Stimulated activated CD4-positive, alpha-beta T cell treated with anti-CD3 and anti-CD28 coated beads, TNF-alpha, amount 100 ng/mL, for 24 hours (primary cell): ENCODE data around the gene GEMIN8.

ENCODE experiments used
- DNase-seq, 3 experiments: peaks; one replicate each; pipeline ENCODE4 v3.0.0-alpha.2; 2020; ENCODE audit warnings: low read depth in 3 of 3

GEMIN8 gene

DNA sequence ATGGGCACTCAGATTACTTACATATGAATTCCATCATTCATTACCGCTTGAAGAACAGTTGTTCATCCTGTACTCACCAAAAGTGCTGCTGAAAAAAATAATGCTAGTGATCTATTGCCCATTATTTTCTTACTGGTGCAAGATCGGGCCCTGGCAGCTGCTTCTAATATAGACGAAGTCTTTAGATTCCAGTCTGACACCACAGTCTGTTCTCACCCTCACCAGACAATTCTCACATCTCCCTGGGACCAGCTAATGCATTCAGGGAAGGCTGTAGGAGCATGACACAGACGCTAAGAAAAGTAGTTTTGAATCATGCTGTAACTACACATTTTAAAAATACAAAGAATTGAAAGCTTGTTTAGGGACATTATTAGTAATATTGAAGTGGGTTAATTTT is 13.8 kb downstream of the GEMIN8 start:
- DNase-seq: no peak

- DNase-seq: no peak
Measured at GRCh38 chrX:14015294-14015693, 14.4 kb downstream of the GEMIN8 start.

DNA sequence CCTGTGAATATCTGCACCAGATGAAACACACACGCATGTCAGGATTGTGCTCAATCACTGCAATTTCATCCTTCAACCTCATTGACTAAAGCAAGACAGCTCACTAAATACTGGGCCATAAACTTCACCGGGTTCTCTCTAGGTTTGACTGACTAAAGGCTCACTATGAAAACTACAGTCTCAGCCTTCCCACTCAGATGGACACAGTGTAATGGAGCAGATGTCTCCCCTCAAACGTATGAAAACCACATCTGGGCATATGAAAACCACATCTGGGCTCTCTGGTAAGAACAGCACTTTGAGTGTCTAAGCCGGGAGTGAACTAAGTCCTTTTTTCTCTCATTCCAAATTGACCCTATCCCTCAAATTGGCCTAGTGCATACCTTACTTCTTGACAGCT is 15.2 kb downstream of the GEMIN8 start:
- DNase-seq: no peak

DNA sequence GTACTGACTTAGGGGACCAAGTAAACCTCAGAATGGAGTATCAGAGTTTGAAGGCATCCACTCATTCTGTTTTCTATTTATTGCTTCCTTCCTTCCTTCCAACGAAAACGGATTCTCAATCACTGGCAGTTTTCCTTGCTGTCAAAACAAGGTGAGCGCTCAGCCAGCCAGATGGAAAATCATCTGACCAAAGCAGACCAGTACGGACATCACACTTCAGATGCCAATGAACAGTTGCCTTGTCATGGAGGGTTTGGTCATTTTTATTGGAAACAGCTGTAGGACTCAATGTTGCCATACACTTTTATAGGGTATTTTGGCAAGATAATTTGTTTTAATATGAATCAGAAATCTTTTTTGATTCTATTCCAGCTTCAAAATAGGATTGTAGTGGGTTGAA is 16.6 kb downstream of the GEMIN8 start:
- DNase-seq: no peak

- DNase-seq: no peak
Measured at GRCh38 chrX:14010566-14010965, 19.1 kb downstream of the GEMIN8 start.

DNA sequence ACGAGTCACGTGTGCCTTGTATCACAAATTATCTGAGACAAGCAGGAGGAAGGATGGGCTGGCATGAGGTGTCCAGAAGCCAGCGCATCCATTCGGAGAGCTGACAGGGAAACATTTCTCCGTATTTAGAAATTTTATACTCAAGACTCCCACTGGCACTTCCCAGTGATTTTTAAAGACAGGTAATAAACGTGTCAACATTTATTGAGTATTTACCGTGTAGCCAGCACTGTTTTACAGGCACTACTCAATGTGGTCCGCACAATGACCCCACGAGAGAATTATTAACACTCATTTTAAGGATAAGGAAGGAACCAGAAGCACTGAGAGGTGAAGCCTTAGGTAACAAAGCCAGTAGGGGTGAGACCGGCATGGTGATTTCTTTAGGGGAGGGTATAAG is 23.2 kb downstream of the GEMIN8 start:
- DNase-seq: no peak

DNA sequence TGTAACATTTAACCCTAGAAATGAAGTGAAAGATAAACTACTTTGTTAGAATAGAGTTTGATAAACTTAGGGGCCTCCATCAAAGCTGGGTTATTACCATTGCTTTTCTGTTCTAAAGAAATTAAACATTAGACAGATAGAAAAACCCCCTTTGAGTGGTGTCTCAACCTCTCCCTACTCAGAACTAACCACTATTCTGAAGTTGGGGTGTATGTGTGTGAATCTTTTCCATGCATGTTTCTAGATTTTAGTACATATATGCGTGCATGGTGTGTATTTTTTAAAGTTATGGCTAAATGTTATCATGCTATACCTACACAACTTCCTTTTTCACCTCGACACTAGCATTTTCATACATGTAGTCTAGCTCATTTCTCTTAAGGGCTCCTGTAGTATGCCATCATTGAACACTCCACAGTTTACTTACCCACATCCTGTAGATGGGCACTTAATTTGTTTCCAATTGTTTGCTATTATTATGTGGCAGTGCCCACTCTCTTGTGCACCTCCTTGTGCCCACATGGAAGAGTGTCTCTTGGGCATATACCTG is 25.7 kb downstream of the GEMIN8 start:
- DNase-seq: no peak

GRCh38 chrX:14003028-14003427 is 26.7 kb downstream of the GEMIN8 start:
- no peak for DNase-seq

DNA sequence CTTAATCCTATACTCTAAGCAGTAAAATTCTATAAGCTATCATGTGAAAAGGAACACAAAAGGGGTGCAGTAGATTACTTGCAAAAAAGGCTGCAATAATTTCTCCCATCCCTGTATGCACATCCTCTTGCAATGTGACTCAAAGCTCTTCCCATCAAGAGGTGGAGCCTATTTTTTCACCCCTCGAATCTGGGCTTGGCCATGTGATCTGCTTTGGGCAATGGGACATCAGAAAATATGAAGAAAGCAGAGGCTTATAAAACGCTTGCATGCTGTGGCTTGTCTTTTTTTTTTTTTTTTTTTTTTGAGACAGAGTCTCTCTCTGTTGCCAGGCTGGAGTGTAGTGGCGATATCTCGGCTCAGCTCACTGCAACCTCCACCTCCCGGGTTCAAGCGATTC is 33.0 kb downstream of the GEMIN8 start:
- no peak for DNase-seq

DNA sequence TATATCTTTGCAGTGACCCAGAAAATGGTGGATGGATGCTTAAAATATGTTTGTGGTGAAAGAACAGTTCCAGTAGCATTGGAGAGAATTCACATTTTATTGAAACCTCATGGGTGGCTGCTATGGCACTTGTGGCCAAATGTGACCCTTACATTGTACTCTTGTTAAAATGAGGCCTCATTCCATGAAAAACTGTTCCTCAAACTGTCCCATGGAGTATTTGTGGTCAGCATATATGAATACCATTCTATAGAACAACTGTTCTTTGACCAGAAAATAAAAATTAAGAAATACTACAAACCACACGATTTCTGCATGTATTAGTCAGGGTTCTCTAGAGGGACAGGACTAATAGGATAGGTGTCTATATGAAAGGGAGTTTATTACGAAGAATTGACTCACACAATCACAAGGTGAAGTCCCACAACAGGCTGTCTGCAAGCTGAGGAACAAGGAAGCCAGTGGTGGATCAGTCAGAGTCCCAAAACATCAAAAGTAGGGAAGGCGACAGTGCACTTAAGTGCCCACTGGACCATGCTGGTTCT is 35.1 kb downstream of the GEMIN8 start:
- DNase-seq: no peak

GRCh38 chrX:13994104-13994503 is 35.6 kb downstream of the GEMIN8 start:
- DNase-seq: no peak

GRCh38 chrX:13990126-13990800 is 39.4 kb downstream of the GEMIN8 start:
- no peak for DNase-seq

DNA sequence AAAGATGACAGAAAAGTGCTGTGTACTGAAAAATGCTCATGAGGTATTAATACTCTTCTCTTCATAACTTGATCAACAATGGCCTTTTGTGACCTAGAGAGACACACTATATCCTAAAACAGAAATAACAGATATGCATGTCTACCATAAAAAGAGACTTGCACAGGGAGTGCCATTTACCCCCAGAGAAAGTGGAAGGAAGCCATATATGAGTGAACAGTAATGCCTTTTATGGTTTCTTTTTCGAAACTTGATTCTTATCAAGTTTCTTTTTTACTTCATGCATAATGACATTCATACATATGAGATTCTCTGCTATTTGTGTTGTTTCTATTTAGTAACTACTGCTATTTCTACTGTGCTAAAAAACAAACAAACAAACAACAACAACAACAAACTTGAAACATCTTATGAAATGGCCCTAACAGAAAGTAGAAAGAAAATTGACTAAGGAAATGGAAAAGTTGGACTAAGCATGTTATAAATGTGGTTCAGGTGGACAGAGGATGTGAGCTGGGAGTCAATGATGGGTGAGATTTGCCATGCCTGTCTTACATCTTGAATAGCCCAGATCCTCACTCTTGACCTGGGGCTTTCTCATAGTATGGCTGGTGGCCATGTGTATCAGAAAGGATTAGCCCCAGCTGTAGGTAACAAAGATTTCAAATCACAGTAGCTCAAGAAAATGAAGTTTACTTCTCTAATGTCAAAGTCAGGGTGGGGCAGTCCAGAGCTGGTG is 43.8 kb downstream of the GEMIN8 start:
- no peak for DNase-seq

DNA sequence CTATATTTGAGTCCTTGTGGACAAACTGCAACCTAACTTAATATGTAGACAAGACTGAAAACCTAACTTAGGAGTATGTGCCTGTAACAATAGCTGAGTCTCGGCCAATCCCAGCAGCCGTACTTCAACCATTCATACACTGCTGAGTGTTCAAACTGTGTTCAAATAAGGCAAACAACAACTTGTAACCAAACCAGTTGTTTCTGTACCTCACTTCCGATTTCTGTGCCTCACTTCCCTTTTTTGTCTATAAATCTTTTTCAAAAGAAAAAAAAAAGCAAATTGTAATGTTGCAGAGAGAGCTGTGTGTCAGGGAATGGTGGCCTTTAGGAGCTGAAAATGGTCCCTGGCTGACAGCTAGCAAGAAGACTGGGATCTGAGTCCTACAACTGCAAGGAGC is 46.0 kb downstream of the GEMIN8 start:
- DNase-seq: no peak

DNA sequence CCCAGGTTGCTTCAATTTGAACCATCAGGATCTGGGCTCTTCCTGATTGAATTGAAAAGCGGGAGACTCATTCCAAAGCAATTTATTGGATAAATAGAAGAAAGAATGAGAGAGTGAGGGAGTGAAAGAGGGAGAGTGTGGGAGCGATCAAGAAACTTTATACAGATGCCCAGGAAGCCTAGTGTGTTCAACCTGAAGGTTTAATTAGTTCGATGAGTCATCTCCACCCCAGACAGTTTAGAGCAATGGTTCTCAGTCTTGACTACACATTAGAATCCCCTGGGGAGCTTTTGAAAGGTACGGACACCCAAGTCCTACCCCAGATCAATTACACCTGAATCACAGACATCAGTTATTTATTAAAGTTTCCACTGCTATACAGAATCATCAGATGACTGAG is 61.5 kb downstream of the GEMIN8 start:
- no peak for DNase-seq

- no peak for DNase-seq
Measured at GRCh38 chrX:13967636-13968035, 62.1 kb downstream of the GEMIN8 start.

DNA sequence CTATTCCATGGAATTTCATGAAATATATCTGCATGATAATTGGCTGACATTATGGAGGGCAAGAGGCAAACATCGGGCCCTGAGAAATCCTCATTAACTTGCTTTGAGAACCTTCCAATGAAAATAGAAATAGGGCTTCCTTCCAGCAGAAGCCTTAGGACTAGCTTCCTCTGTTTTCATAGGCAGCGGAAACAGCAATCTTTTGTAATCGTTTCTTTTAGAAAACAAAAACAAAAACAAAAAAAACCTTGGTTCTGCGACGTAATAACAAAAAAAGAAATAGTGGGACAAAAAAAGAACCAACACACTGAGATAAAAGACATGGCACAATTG is 62.9 kb downstream of the GEMIN8 start:
- DNase-seq: no peak

DNA sequence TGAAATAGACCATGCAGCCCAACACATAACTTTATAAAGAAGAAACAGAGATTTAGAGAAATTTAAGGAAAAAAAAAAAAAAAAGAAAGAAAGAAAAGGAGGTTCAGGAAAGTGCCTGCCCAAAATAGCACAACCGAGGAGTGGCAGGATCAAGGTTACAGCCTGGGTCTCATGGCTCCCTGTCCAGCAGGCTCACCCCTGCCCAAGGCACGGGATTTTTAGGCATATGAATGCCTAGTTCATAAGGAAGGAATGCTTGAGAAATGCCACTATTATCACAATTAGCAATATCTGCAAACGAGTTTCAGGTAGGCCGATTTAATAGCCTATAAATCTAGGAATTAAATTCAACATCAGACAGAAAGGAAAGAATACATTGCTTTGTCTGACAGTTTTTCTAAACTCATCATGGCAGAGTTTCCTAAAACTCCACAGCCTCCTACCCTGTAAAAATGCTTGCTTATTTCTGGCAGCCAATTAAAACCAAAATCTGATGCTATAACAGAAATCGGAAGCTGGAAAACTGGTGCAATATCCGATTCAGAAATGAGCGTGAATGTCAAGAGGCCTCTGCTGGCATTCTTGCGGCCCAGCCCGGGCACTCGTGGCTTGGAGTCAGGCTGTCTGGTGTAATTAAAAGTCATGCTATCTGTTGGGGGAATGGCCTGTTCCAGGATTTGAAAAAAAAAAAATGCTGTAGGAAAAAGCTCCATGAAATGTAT is 63.5 kb downstream of the GEMIN8 start:
- DNase-seq: no peak

GRCh38 chrX:13965531-13965930 is 64.2 kb downstream of the GEMIN8 start:
- DNase-seq: no peak

DNA sequence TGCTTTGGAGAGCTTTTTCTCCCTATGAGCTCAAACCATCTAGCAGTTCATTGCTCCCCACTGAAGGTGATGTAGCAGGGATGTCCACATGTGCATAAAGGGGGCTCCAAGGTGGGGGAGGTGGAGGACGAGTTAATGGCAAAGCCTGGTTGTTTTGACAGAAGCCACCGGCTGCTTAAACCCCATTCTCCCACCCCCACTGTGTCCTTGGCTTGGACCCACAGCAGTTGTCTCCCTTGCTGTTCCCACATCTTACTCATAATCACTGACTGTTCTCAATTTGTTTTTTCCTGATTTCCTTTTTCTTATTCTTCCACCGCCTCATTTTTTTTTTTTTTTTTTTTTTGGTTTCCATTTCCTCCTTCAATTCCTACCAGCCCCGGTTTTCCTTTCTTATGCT is 72.7 kb downstream of the GEMIN8 start:
- DNase-seq: no peak
